BE2C (cell line): ENCODE measurements around the gene CIDEB.

ENCODE experiments used
- DNase-seq: peaks from one replicate; pipeline ENCODE4 v3.0.0-alpha.2; 2020
- H3K27me3 ChIP-seq: fragments of 250-450 bp; sonication (Bioruptor Pico); 2 replicates; pipeline ENCODE4 v1.5.1; 2020; ENCODE audit warnings: mild to moderate bottlenecking
- H3K36me3 ChIP-seq: fragments of 250-450 bp; sonication (Bioruptor Pico); 2 replicates; pipeline ENCODE4 v1.5.1; 2020; ENCODE audit warnings: mild to moderate bottlenecking
- H3K4me1 ChIP-seq: fragments of 250-450 bp; sonication (Bioruptor Pico); 2 replicates; pipeline ENCODE4 v1.5.1; 2020
- H3K4me3 ChIP-seq: 2 replicates; pipeline ENCODE4 v1.5.1; 2011; ENCODE audit warnings: low read depth, low read length
- H3K9me3 ChIP-seq: fragments of 250-450 bp; sonication (Bioruptor Pico); 2 replicates; pipeline ENCODE4 v1.5.1; 2020
- TF ChIP-seq, protein P1 (sequence below): IDR thresholded peaks from 2 replicates; pipeline ENCODE4 v1.5.1; 2012; ENCODE audit warnings: mild to moderate bottlenecking, low read depth, low read length

The CIDEB gene

DNA sequence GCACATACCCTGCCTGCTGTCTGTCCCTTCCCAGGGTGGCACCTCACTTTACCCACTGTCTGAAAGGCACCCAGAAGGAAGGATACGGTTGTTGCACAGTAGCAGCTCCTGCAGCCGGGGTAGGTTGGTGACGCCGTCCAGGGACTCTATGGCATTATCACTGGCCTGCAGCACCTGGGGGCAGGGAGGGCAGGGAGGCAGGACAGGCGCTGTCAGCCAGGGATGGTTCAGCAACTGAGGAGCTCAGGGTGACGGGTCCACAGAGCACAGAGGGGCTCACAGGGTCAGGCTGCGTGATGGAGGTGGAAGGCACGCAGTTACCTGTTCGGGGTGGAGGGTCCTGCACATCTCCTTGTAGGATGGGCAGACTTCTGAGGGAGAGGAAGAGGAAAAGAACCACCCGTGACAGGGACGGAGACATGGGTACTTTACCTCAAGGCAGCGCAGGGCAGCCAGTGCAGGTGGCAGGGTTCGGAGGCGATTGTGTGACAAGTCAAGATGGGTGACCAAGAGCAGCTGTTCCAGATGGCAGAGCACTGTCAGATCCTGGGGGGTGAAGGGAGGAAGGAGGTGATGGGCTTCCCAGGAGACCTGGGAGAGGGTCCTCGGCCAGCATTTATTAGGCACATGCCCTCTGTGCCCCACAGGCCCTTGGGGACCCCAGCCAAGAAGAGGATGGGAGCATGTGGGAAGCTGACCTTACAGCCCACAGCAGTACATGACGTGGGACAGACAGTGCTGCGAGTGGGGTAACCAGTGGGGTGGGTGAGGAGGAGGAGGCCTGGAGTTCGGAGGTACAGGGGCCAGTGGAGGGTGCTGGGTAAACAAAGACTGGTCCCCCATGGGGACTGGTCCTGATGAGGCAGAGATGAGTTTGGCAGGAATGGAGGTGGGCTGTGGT lies 41.2 kb downstream of the CIDEB start:
- Histone ChIP-seq H3K36me3 (no peaks in the 10 kb centered on the region), H3K4me3 (no peak overlapping the region), H3K9me3 (no peaks in the 10 kb centered on the region), H3K4me1 (no peaks in the 10 kb centered on the region), H3K27me3 (no peaks in the 10 kb centered on the region)
- DNase-seq = no peak
- TF ChIP-seq, protein P1, sequence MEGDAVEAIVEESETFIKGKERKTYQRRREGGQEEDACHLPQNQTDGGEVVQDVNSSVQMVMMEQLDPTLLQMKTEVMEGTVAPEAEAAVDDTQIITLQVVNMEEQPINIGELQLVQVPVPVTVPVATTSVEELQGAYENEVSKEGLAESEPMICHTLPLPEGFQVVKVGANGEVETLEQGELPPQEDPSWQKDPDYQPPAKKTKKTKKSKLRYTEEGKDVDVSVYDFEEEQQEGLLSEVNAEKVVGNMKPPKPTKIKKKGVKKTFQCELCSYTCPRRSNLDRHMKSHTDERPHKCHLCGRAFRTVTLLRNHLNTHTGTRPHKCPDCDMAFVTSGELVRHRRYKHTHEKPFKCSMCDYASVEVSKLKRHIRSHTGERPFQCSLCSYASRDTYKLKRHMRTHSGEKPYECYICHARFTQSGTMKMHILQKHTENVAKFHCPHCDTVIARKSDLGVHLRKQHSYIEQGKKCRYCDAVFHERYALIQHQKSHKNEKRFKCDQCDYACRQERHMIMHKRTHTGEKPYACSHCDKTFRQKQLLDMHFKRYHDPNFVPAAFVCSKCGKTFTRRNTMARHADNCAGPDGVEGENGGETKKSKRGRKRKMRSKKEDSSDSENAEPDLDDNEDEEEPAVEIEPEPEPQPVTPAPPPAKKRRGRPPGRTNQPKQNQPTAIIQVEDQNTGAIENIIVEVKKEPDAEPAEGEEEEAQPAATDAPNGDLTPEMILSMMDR = no peak

DNA sequence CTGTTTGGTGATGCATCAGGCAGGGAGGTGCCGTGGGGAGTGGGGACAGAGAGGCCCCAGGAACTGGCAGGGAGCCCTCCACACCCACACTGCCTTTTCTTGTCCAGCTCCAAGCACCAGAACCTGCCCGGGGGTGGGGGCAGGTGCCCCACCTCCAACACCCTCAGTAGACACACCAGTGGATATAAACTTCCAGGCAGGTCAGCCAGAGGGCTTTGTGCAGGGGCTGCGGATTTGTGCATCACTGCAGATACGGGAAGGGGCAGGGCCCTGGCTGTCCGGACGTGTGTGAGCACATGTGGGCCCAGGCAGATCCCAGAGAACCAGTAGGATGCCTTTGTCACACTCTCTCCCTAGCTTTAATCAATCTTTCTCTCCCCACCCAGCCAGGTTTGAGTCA lies 43.5 kb downstream of the CIDEB start:
- H3K4me3 ChIP-seq = no peak overlapping the region
- DNase-seq = no peak
- no peaks in the 10 kb centered on the region for H3K27me3 ChIP-seq
- H3K4me1 ChIP-seq = no peaks in the 10 kb centered on the region
- no peaks in the 10 kb centered on the region for H3K36me3 ChIP-seq
- TF ChIP-seq, protein P1 = no peak
- H3K9me3 ChIP-seq = no peaks in the 10 kb centered on the region

DNA sequence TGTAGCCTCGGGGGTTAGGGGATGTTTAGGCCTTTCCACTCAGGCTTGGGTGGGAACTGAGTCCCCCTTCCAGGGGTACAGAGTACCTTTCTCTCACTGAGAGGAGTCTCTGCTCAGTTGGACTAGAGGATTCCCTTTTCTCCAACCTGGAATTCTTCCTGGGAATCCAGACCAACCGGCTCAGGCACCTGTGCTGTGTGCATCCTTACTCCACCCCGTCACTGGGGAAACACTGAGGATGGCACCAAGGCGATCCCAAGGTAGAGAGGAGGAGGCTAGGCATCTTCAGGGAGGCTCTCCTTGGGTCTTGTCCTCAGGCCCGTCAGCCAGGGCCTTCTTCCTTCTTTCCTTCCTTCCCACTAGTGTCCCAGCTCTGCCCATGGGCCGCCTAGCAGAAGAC lies 43.9 kb downstream of the CIDEB start:
- H3K36me3 ChIP-seq = no peaks in the 10 kb centered on the region
- DNase-seq = no peak
- no peaks in the 10 kb centered on the region for H3K4me1 ChIP-seq
- H3K4me3 ChIP-seq = no peak overlapping the region
- H3K9me3 ChIP-seq = no peaks in the 10 kb centered on the region
- TF ChIP-seq, protein P1 = no peak
- H3K27me3 ChIP-seq = no peaks in the 10 kb centered on the region

DNA sequence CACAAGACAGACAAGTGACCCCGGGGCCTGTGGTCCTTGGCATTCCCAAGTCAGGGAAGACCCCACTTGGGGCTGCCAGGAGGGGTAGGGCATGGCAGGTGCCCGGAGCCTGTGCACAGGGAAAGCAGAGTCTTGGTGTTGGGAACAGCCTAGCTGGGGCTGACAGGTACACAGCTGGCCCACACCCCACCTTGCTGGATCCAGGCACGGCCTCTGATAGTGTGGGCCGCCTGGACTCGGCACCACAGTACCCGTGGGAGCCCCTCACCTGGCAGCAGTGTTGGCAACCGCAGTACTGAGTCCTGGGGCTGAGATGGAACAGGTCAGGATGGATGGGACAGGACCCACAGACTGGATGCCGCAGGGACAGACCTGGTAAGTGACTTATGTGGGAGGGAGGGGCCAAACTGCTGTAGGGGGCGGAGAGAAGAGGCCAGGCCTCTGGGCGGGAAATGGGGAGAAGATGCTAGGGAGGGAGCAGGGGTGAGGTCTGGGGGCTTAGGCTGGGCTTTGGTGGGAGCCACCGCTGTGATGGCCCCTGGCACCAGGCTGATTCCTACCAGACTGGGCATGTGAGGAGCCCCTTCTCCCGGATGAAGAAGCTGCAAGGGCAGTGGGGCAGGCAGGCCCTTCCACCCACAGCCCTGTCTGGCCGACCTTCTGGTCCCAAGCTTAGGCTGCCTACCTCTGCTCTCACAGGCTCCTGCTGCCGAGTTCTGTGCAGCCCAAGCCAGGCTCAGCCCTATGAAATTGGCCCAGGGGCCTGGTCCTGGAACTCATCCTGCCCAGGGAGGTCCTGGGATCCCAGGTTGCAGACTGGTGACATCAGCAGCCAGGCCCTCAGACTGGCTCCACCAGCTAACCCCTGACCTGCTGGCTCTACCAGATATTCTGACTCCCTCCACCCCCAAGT lies 44.7 kb downstream of the CIDEB start, which contains the start of gene TGM1:
TGM1 (minus strand) TSS at position 357 of the 913 bp plus-strand sequence. CDS start 825 bp downstream, outside the sequence.
- no peaks in the 10 kb centered on the region for H3K9me3 ChIP-seq
- no peak within 1 kb of the TSS for H3K4me3 ChIP-seq
- TF ChIP-seq, protein P1 = no peak
- no peak for DNase-seq
- H3K4me1 ChIP-seq = no peaks in the 10 kb centered on the region
- no peaks in the 10 kb centered on the region for H3K27me3 ChIP-seq
- H3K36me3 ChIP-seq = no peaks in the 10 kb centered on the region

DNA sequence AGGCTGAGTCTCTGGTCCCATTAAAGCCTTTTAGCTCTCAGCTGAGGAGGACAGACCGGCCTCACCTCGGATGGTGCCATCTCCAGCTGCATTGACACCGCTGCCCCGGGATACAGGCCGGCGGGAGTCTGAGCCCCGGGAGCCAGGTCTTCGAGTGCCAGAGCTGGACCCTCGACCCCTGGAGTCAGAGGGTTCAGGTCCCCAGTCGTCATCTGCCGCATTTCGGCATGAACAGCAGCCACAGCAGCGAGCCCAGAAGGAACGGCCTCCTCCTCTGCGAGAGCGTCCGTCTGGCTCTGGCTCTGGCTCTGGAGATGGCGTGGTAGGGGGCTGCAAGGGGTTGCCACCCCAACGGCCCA lies 45.8 kb downstream of the CIDEB start:
- Histone ChIP-seq H3K4me1 (no peaks in the 10 kb centered on the region), H3K36me3 (no peaks in the 10 kb centered on the region), H3K9me3 (no peaks in the 10 kb centered on the region), H3K27me3 (no peaks in the 10 kb centered on the region), H3K4me3 (no peak overlapping the region)
- TF ChIP-seq, protein P1 = no peak
- no peak for DNase-seq
